ENCODE measurements around the gene CUTA.
"Not testable (repeated sequence)": the region's sequence is repeated elsewhere in the genome, so short reads cannot be mapped to it uniquely, and the experiment has no call there.

CUTA gene

DNA sequence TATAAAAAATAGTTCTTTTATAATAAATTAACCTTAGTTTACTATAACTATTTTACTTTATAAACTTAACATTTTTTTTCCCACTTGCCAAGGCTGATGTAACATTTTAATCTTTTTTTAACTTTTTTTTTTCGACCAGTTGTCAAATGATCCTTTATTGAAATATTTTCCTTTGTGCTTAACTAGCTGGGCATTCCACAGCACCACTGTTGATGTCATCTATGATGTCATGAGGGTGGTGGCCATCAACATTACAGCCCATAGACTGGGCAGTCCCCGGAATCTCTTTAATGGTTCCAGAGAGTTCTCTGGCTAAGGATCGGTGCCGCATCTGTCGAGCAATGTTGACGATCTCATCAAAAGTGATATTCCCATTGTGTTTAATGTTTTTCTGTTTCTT is 18.0 kb downstream of the CUTA start:
- DNase-seq (ENCODE audit: low read depth) = not testable (repeated sequence)

DNA sequence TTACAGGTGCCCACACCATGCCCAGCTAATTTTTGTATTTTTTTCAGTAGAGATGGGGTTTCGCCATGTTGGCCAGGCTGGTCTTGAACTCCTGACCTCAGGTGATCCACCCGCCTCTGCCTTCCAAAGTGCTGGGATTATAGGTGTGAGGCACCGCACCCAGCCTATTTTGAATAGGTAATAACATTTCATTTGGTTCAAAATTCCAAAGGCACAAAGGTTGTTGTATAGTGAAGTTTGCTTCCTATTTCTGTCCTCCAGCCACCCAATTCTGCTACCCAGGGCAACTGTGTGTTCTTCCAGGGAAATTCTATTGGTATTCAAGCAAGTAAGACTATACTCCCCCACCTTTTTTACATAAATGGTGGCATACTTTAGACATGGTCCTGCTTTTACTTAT is 19.3 kb downstream of the CUTA start:
- DNase-seq (ENCODE audit: low read depth) = not testable (repeated sequence)

DNA sequence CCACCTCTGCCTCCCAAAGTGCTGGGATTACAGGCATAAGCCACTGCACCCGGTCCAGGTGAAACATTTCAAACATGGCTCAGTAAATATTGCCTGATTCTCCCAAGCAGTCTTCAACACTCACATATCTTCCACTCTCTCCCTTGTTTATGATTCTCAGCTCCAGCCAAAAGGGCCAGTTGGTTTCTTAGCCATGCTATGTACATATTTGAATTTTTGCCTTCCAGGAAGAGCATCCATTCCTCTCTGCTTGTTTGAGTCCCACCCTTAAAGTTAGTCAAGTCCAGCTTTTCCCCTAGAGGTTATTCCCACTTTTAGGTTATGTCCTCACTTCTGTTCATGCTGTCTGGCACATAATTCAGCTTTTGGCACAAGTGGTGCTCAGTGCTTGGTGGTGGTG is 20.4 kb downstream of the CUTA start:
- DNase-seq (ENCODE audit: low read depth) = no peak

DNA sequence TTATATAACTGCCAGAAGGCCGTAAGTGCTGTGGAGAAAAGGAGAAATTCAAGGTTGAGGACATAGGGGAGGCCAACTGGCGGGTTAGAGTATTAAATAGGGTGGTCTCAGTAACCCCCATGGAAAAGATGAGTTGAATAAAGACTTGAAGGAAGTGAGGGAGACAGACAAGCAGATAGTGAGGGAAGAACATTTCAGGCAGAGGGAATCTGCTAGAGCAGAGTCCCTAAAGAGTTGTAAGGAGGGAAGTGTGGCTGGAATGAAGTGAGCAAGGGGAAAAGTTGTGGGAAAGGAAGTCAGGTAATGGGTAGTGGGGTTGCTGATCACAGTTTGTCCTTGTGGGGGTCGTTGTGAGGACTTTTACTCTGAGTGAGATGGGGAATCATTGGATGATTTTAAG is 24.9 kb downstream of the CUTA start:
- no peak for DNase-seq (ENCODE audit: low read depth)

DNA sequence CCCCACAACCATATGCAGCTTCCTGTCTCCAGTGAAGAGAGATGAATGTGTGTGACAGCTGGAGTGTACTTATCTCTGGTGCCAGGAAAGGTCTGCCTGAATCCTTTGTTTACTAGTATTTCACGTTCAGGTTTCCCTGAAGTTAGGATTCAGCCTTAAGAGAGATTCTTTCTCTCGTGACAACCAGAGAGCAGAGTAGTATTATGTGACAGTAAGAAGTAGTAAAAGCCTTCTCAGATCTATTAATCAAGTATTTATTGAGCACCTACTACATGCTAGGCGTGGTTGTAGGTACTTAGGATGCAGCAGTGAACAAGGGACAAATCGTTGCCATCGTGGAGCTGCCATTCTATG is 25.3 kb downstream of the CUTA start:
- no peak for DNase-seq (ENCODE audit: low read depth)

DNA sequence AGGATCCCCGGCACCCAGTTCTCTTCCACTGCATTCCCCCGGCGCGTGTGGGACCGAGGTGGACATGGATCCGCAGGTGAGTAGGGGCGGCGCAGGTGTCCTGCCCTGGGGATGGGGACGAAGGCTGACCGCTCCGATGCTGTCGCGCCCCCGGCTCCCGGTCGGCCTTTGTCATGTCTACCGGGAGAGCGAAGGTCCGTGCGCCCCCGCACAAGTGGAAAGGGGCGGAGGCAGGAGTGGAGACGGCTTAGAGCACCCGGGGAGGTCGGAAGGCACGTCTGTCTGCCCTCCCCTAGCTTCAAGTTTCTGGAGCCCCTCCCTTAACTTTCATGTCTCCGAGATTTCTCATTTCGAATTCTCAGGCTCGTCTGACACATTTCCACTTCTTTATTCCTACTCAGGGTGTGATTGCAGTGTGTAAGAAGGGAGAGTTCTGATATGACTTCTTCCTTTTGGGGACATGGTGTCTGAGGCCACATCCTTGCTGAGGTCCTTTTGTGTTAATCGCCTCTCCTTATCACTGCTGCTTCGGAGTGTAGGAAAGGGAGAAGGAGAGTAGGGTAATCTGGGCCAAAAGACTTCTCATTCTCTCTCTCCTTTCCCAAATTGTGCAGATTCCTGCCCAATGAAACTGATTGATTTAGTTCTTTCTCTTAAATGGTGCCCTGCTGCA is 25.8 kb downstream of the CUTA start:
- no peak for DNase-seq (ENCODE audit: low read depth)

DNA sequence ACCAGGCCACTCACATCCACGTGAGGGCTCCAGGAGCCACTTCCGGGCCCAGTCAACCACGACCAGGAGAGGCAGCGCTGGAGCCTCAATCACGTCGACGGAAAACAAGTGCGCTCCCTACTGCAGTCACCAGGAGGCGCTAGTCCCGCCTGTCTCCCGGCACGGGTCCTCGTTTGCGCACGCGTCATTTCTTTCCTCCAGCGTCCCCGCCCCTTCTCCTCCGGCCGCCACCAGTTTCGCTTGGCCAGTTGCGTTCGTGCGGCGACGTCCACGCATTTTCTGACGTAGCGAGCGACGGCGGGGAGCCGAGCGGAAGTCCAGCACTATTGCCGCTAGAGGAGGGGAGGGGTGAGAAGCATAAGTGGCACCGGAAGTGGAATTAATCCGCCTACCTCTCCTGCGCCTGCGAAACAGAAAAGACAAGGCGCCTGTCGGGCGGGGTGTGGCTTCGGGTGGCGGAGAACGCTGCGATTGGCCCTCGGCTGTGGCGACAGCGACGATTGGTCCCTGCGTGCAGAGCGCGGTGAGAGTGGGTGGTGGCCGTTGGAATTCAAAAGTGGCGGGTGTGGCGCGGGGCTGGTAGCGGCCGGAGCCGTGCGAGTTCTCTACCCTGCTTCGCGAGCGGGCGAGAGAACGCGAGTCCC is 26.5 kb downstream of the CUTA start, which contains the start of gene KIFC1:
TSS of gene KIFC1 (plus strand) at position 546 of the 644 bp plus-strand sequence. CDS start 163 bp downstream, outside the sequence.
- DNase-seq (ENCODE audit: low read depth) = peak; percentile 98

DNA sequence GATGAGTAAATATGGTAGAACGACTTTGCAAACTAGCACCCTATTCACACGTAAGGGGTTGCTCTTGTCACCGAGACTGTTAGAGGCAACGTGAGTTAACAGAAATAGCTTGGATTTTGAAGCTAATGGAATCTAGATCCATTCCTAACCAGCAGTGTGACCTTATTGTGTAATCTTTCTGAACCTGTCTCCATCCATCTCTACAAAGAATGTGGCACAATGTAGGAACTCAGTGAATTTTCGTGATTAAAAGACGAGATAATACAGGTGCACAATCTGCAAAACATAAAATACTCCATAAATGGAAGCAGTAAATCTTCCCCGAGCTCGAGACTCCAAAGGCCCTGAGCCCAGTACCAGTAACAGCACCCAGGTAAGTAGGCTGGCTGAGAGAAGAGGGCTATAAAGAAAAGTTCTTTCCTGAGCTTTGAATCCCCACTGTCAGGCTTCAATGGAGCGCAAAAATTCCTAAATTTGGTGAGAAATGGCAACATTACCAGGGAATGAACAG is 27.1 kb downstream of the CUTA start:
- no peak for DNase-seq (ENCODE audit: low read depth)

DNA sequence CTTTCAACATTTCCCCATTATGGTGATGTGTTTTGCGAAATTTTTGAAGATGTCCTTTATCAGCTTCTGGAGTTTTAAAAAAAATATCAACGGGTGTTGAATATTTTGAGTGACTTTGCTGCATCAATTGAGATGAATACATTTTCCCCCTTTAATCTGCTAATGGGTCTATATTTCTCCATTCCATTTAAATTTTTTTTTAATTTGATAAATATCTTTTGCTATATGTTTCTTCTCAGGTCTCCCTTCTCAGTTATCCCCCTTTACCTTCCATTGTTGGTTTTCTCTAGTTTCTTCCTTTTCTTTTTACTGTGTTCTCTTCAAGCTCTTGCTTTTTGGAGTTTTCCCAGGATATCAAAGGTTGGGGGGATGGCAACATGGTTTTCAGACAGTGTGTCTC is 27.7 kb downstream of the CUTA start:
- DNase-seq (ENCODE audit: low read depth) = no peak

DNA sequence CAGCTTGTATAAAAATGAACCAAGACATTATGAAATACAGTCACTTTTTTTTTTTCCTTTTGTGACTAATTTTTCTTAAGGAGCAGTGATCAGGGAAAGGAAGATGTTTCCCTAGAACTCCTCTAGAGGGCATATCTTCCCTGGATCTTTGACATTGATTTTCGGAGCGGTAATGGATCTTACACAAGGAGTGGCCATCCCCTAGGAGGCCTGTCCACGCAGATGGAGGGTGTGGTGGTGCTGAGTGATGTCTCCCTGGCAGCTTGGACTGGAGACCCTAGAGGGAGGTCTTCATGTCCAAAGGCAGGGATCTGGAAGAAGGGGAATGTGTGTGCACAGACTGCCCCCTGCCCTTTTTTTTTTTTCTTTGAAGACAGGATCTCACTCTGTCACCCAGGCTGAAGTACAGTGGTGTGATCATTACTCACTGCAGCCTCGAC is 33.3 kb downstream of the CUTA start:
- DNase-seq (ENCODE audit: low read depth) = no peak

DNA sequence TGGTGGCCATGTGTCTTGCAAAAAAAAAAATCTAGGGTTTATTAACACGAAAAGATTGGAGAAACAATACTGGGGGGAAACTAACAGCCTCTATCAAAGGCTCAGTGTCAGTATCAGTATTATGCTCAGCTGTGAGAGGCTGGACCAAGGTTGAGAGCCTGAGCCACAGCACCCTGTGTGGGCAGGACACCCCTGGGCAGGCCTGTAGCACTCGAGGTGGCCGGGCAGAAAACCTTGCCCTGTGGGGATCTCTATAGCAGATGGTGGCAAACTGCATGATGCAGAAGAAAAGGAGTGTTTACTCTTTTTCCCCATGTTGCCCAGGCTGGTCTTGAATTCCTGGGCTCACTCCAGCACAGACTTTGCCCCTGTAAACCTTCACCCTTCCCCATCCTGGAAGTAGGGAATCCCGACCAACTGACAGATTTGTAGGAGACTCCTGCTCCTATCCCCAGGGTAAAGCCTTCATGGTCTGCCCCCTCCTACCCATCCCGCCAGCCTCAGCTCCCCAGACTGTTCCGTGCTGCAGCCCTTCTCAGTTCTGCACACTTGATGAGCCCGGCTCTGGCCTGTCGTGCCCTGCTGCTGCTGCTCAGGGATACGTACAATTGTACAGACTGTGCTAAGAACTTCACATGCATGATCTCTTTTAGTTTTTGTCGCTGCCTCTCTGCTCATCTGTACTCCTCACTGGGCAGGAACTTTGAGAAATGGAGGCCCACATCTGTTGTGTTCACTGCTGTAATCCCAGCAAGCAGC is 34.3 kb downstream of the CUTA start:
- no peak for DNase-seq (ENCODE audit: low read depth)

DNA sequence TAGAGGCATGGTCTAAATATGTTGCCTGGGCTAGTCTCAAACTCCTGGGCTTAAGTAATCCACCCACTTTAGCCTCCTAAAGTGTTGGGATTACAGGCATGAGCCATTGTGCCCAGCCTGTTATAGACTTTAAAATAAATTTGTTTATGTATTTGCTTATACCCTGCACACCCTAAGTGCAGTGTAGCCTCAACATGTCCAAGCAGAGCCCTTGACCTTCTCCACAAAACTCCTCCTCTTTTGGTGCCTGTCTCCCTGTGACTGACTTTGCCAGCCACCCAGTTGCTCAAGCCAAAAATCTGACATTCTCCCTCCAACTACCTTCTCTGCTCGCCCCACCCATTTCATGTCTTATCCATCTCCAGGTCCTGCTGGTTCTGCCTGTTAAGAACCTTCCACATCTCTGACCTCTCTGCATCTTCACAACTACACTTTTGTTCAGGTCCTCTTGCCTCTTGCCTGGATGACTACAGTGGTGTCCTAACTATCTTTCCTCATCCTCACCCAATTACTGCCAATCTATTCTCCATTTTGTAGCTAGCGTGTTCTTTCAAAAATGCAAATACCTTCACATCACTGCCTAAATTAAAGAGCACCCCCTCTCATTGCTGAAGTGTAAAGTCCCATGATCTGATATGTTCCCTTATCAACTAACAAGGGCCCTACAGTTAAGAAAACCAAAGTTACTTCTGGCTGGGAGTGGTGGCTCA is 37.5 kb downstream of the CUTA start:
- DNase-seq (ENCODE audit: low read depth) = no peak

DNA sequence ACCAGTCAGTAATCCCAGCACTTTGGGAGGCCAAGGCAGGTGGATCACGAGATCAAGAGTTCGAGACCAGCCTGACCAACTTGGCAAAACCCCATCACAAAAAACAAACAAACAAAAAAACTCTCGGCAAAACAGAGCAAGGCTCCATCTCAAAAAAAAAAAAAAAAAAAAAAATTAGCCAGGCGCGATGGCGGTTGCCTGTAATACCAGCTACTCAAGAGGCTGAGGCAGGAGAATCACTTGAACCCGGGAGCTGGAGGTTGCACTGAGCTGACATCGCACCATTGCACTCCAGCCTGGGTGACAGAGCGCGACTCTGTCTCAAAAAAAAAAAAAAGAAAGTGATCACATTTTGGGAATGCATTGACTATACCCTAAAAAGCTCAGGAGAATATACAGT is 38.7 kb downstream of the CUTA start:
- DNase-seq (ENCODE audit: low read depth) = not testable (repeated sequence)

DNA sequence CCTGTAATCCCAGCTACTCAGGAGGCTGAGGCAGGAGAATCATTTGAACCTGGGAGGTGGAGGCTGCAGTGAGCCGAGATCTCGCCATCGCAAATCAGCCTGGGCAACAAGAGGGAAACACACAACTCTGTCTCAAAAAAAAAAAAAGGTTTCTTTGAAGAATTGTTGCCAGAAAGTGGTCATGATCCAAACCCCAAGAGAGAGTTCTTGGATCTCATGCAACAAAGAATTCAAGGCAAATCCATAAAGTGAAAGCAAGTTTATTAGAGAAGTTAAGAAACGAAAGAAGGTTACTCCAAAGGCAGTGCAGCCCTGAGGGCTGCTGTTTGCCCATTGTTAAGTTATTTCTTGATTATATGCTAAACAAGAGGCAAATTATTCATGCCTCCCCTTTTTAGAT is 40.7 kb downstream of the CUTA start:
- DNase-seq (ENCODE audit: low read depth) = no peak

DNA sequence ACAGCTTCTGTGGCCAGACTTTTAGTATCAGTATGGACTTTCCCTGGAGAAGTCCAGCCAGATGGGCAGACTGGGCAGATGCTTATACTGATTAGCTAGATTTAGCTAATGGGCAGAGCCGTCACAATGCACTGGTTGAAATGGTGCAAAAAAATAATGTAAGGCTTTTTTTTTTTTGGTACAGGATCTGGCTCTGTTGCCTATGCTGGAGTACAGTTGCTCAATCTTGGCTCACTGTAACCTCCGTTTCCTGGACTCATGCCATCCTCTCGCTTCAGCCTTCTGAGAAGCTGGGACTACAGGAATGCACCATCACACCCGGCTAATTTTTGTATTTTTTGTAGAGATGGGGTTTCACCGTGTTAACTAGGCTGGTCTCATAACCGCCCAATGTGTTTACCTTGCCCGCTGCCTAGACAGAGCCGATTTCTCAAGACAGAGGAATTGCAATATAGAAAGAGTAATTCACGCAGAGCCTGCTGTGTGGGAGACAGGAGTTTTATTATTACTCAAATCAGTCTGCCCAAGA is 42.7 kb downstream of the CUTA start:
- DNase-seq (ENCODE audit: low read depth) = peak; percentile 30

DNA sequence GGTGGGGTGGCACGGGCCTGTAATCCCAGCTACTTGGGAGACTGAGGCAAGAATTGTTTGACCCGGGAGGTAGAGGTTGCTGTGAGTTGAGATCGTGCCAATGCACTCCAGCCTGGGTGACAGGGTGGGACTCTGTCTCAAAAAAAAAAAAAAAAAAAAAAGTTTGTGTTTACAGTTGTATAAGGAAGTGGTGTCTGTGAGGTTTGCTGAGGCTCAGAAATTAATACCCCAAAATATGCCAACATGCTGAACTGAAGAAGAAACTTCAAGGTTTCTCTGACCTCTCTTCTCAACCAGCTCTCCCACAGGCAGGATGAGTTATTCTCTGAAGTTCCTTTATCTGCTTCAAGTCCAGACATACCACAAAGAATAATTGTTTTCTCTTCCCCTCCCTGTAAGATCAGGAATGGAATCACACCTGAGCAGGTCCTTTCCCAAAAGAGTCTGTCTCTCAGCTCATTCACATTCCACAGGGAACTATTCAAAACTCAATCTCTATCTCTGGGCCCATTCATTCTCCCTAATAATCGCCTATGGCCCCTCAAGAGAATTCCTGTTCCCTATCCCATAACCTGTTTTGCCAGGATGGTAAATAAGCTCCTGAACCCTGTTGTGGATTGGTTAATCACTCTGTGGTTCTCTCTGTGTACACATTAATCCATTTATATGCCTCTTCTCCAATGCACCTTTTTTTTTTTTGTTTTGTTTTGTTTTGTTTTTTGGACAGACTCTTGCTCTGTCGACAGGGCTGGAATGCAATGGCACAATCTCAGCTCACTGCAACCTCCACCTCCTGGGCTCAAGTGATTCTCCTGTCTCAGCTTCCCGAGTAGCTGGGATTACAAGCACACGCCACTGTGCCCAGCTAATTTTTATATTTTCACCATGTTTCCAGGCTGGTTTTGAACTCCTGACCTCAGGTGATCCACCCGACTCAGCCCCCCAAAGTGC is 43.7 kb downstream of the CUTA start:
- no peak for DNase-seq (ENCODE audit: low read depth)

DNA sequence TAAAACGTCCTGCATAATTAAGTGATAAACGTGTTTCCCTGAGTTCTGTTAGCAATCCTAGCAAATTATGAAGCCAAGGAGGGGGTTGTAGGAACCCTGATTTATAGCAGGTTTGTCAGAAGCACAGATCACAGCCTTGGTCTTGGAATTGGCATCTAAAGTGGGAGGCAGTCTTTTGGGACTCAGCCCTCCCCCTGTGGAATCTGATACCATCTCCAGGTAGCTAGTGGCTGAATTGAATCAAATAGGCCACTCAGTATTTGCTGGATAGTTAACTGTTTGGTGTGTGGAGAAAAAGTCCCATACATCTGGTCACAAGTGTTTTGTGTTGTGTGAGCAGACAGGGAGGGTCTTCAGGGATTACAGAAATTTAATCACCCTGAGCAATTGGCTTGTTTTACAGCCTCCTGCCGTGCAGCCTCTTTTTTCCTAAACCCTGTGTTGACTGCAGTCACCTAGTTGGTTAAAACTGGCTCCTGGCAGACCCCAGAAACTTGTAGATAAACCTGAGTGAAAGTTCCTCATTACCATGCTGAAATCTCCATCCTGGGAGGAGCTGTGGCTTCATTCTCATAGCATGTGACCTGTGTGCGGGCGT is 45.3 kb downstream of the CUTA start:
- DNase-seq (ENCODE audit: low read depth) = no peak

DNA sequence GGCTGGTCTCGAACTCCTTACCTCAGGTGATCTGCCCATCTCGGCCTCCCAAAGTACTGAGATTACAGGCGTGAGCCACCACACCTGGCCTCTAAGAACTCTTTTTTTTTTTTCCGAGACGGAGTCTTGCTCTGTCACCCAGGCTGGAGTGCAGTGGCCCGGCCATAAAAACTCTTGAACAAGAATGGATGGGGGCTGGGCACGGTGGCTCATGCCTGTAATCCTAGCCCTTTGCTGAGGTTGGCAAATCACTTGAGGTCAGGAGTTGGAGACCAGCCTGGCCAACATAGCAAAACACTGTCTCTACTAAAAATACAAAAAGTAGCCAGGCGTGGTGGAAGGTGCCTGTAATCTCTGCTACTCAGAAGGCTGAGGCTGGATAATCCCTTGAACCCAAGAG is 46.0 kb downstream of the CUTA start:
- DNase-seq (ENCODE audit: low read depth) = not testable (repeated sequence)

DNA sequence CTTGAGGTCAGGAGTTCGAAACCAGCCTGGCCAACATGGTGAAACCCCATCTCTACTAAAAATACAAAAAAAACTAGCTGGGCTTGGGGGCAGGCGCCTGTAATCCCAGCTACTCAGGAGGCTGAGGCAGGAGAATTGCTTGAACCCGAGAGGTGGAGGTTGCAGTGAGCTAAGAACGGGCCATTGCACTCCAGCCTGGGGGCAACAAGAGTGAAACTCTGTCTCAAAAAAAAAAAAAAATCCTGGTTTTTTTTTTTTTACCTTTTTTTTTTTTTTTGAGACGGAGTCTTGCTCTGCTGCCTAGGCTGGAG is 50.2 kb downstream of the CUTA start:
- DNase-seq (ENCODE audit: low read depth) = not testable (repeated sequence)

DNA sequence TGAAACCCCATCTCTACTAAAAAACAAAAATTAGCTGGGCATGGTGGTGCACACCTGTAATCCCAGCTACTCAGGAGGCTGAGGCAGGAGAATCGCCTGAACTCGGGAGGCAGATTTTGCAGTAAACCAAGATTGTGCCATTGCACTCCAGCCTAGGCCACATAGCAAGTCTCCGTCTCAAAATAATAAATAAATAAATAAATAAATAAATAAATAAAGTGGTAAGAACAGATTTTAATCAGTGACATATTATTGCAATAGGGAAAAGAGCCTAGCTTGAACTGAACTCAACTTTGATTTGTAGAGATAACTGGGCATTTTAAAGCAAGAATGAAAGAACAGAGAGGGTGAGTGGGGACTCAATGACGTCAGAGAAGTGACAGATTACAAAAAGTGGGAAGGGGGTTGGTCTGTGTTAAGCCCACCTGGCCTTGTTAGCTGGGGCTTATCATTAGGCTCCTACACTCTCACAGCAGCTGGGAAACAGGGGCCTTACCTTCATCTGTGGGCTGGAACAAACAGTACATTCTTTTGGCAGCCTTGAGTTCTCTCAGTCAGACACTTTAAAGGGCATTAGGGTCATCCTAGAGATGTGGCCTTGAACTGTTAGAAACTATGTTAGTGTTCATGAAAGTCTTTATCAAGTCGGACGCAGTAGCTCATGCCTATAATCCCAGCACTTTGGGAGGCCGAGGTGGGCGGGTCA is 50.7 kb downstream of the CUTA start:
- DNase-seq (ENCODE audit: low read depth) = no peak
